SK-N-SH (cell line): ENCODE data around the gene DCAF8. TPM values are rescaled to one million over a fixed set of nuclear protein-coding genes. Genes with fewer than 3 reads are reported as not detected.

Source experiments
- CTCF ChIA-PET: fragments of 300-600, 350-600 bp; formaldehyde crosslinking; extraction: SDS; loops from one replicate; lab custom pipeline; 2021; lab: Yijun Ruan, JAX
- POLR2A ChIA-PET: fragments of 350-600 bp; sonication (Branson Sonifier 250); formaldehyde crosslinking; extraction: SDS; loops from one replicate; lab custom pipeline; 2020; ENCODE audit warnings: antibody characterized with exemption, inconsistent platforms; lab: Yijun Ruan, JAX
- DNase-seq: peaks from one replicate; pipeline ENCODE4 v3.0.0; 2012
- H2AFZ ChIP-seq: fragments of 200-600 bp; sonication (generic); 2 replicates; pipeline ENCODE4 v1.8.1; 2016; ENCODE audit warnings: antibody characterized with exemption, mild to moderate bottlenecking, low read depth
- H3F3A ChIP-seq: fragments of 200-600 bp; sonication (generic); replicated peaks from 2 replicates; pipeline ENCODE3; 2016; ENCODE audit warnings: antibody characterized with exemption, mild to moderate bottlenecking; ENCODE audit not compliant: insufficient read depth
- H3K27ac ChIP-seq, 2 experiments: fragments of 200-500 bp in 1 of 2; fragments of 200-600 bp in 1 of 2; sonication (Bioruptor generic) in 1 of 2; sonication (generic), shearing (Covaris generic) in 1 of 2; 2 replicates each; pipeline versions ENCODE4 v1.5.1 to v1.6.1; 2014 to 2016; ENCODE audit warnings: low read depth in 2 of 2, inconsistent platforms in 1 of 2, low read length in 1 of 2, mild to moderate bottlenecking in 1 of 2, mixed read lengths in 1 of 2
- H3K27me3 ChIP-seq: fragments of 200-600 bp; sonication (generic), shearing (Covaris generic); 2 replicates; pipeline ENCODE4 v1.6.1; 2016; ENCODE audit warnings: mixed run types; ENCODE audit not compliant: insufficient read depth
- H3K36me3 ChIP-seq, 2 experiments: fragments of 200-500 bp in 1 of 2; fragments of 200-600 bp in 1 of 2; sonication (Bioruptor generic) in 1 of 2; sonication (generic) in 1 of 2; replicated peaks in 1 of 2; 2 replicates each; pipeline versions ENCODE3 to v1.5.1; 2014 to 2016; ENCODE audit warnings: low read length in 1 of 2, mild to moderate bottlenecking in 1 of 2; ENCODE audit not compliant: insufficient read depth in 2 of 2, control insufficient read depth in 1 of 2
- H3K4me1 ChIP-seq, 2 experiments: fragments of 200-500 bp in 1 of 2; fragments of 200-600 bp in 1 of 2; sonication (Bioruptor generic) in 1 of 2; sonication (generic), shearing (Covaris generic) in 1 of 2; 2 replicates each; pipeline versions ENCODE4 v1.5.1 to v1.6.1; 2014 to 2016; ENCODE audit warnings: low read depth in 1 of 2, low read length in 1 of 2, mixed run types in 1 of 2; ENCODE audit not compliant: insufficient read depth in 2 of 2, control insufficient read depth in 1 of 2
- H3K4me2 ChIP-seq: fragments of 200-600 bp; sonication (generic), shearing (Covaris generic); 2 replicates; pipeline ENCODE4 v1.6.1; 2017; ENCODE audit warnings: mixed run types
- H3K4me3 ChIP-seq, 2 experiments: fragments of 200-500 bp in 1 of 2; fragments of 200-600 bp in 1 of 2; sonication (Bioruptor generic) in 1 of 2; sonication (generic), shearing (Covaris generic) in 1 of 2; 2 replicates each; pipeline versions ENCODE4 v1.5.1 to v1.8.1; 2014 to 2016; ENCODE audit warnings: low read depth in 2 of 2, inconsistent platforms in 1 of 2, low read length in 1 of 2, mild to moderate bottlenecking in 1 of 2, mixed read lengths in 1 of 2, moderate library complexity in 1 of 2
- H3K79me2 ChIP-seq: fragments of 200-600 bp; sonication (generic); 2 replicates; pipeline ENCODE4 v1.8.1; 2017; ENCODE audit warnings: mild to moderate bottlenecking; ENCODE audit not compliant: insufficient read depth
- H3K9ac ChIP-seq: fragments of 200-600 bp; sonication (generic); 2 replicates; pipeline ENCODE4 v1.6.1; 2017; ENCODE audit warnings: mixed run types
- H3K9me2 ChIP-seq: fragments of 200-600 bp; sonication (generic); 2 replicates; pipeline ENCODE4 v1.6.1; 2017; ENCODE audit warnings: mixed run types
- H3K9me3 ChIP-seq: fragments of 200-600 bp; sonication (generic); 2 replicates; pipeline ENCODE4 v1.6.1; 2017; ENCODE audit warnings: mixed run types, mild to moderate bottlenecking, moderate library complexity
- H4K20me1 ChIP-seq: fragments of 200-600 bp; sonication (generic); 2 replicates; pipeline ENCODE4 v1.6.1; 2017; ENCODE audit warnings: mild to moderate bottlenecking, mixed run types; ENCODE audit not compliant: insufficient read depth
- EZH2phosphoT487 ChIP-seq: fragments of 200-600 bp; sonication (generic); IDR thresholded peaks from 2 replicates; pipeline ENCODE4 v1.6.1; 2017; ENCODE audit warnings: low read depth, mixed run types, mild to moderate bottlenecking, antibody characterized with exemption, moderate library complexity, borderline replicate concordance
- MEF2A ChIP-seq: IDR thresholded peaks from 2 replicates; pipeline ENCODE4 v1.4.0; 2012; ENCODE audit warnings: low read depth, borderline replicate concordance
- NFIC ChIP-seq: IDR thresholded peaks from 2 replicates; pipeline ENCODE4 v1.4.0; 2012; ENCODE audit warnings: borderline replicate concordance
- POLR2AphosphoS5 ChIP-seq: IDR thresholded peaks from 2 replicates; pipeline ENCODE4 v1.6.1; 2012; ENCODE audit warnings: low read depth, low read length
- RAD21 ChIP-seq: IDR thresholded peaks from 2 replicates; pipeline ENCODE4 v1.6.1; 2012; ENCODE audit warnings: mild to moderate bottlenecking, low read length
- RCOR1 ChIP-seq: fragments of 150-350 bp; IDR thresholded peaks from 2 replicates; pipeline ENCODE4 v1.6.1; 2017; ENCODE audit warnings: antibody characterized with exemption, low read length
- REST ChIP-seq: IDR thresholded peaks from 2 replicates; pipeline ENCODE4 v1.6.1; 2012; ENCODE audit warnings: mild to moderate bottlenecking, low read depth, low read length, moderate library complexity
- RXRA ChIP-seq: IDR thresholded peaks from 2 replicates; pipeline ENCODE4 v1.4.0; 2012; ENCODE audit warnings: low read depth, mild to moderate bottlenecking, borderline replicate concordance
- SIN3A ChIP-seq: IDR thresholded peaks from 2 replicates; pipeline ENCODE4 v1.6.1; 2012; ENCODE audit warnings: low read depth, mild to moderate bottlenecking, low read length, moderate library complexity, borderline replicate concordance
- SMC3 ChIP-seq: IDR thresholded peaks from 2 replicates; pipeline ENCODE4 v1.6.1; 2012; ENCODE audit warnings: low read depth, low read length, improper control_type of control experiment
- TCF12 ChIP-seq: IDR thresholded peaks from 2 replicates; pipeline ENCODE4 v1.4.0; 2012
- TEAD4 ChIP-seq: IDR thresholded peaks from 2 replicates; pipeline ENCODE4 v1.4.0; 2012; ENCODE audit warnings: mild to moderate bottlenecking, borderline replicate concordance; ENCODE audit not compliant: insufficient read depth
- YY1 ChIP-seq: IDR thresholded peaks from 2 replicates; pipeline ENCODE4 v1.4.0; 2012; ENCODE audit warnings: low read depth, mild to moderate bottlenecking
- WGBS: methylation state at CpG from one replicate; pipeline ENCODE4 v1.1.6; 2017; ENCODE audit warnings: low lambda C conversion rate; 5-methylcytosine and 5-hydroxymethylcytosine counted together
- polyA plus RNA-seq, 3 experiments: library from polyadenylated mRNA; depleted of rRNA; stranded (reverse); fragments of >200 nt; gene quantifications; 2 replicates each; pipeline ENCODE4 v1.2.3, GENCODE V29; 2012
- TF ChIP-seq, protein P1 (sequence below): IDR thresholded peaks from 2 replicates; pipeline ENCODE4 v1.4.0; 2012; ENCODE audit warnings: low read depth
- TF ChIP-seq, protein P2 (sequence below): IDR thresholded peaks from 2 replicates; pipeline ENCODE4; 2012
- TF ChIP-seq, protein P3 (sequence below): IDR thresholded peaks from 2 replicates; pipeline ENCODE4 v1.4.0; 2012; ENCODE audit warnings: low read depth, borderline replicate concordance

The DCAF8 gene
- polyA plus RNA-seq, 1 of the 3 experiments (the other 2 are of a cell fraction), result 108 TPM

GRCh38 chr1:160227034-160227433 lies 35.3 kb downstream of the DCAF8 start (continued):
- TF ChIP-seq POLR2AphosphoS5 (no peak), SIN3A (no peak)
- TF ChIP-seq, protein P1, sequence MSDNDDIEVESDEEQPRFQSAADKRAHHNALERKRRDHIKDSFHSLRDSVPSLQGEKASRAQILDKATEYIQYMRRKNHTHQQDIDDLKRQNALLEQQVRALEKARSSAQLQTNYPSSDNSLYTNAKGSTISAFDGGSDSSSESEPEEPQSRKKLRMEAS, result no peak

DNA sequence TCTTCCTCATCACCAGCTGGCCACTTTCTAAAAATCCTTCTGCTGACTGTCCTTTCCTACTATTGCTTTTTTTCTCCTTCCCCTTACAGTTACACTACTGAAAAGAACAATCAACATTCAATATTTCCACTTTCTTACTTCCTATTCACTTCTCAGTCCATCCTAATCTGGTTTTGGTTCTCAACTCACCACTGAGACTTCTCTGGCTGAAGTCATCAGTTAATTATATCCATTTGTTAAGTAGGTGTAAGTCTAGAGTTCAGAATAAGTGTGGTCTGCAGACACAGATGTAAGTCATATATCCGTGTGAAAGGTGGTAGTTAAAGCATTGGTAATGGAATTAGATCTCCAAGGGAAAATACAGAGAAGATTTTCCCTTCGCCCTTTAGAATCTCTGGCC lies 35.7 kb downstream of the DCAF8 start:
- POLR2A ChIA-PET, result no interaction called here
- CTCF ChIA-PET, result interaction anchor here (0.8 to 4.8 kb wide), 4 partner anchors 16 to 62 kb away, joined by 3 to 29 read pairs (median 14); no protein-coding TSS in a partner anchor

More for the DNA sequence above, 35.7 kb downstream of the DCAF8 start:
- Histone ChIP-seq H3K27ac (no peak overlapping the region), H3K4me3 (no peak overlapping the region), H3F3A (peaks cover 3% of the 10 kb centered on the region), H3K36me3 (peaks cover 52 to 90% of the 10 kb centered on the region in 2 experiments), H3K27me3 (no peaks in the 10 kb centered on the region), H3K79me2 (no peaks in the 10 kb centered on the region), H3K9ac (no peak overlapping the region), H3K9me3 (no peaks in the 10 kb centered on the region), H3K9me2 (no peaks in the 10 kb centered on the region), H3K4me1 (no peaks in the 10 kb centered on the region), H4K20me1 (no peaks in the 10 kb centered on the region), H2AFZ (no peak overlapping the region), H3K4me2 (no peak overlapping the region)
- 92% methylated on average over 2 of the region's 2 CpGs for WGBS
- no peak for TF ChIP-seq YY1
- TF ChIP-seq SMC3, result no peak
- no peak for TF ChIP-seq NFIC
- no peak for TF ChIP-seq TCF12
- TF ChIP-seq, protein P2, sequence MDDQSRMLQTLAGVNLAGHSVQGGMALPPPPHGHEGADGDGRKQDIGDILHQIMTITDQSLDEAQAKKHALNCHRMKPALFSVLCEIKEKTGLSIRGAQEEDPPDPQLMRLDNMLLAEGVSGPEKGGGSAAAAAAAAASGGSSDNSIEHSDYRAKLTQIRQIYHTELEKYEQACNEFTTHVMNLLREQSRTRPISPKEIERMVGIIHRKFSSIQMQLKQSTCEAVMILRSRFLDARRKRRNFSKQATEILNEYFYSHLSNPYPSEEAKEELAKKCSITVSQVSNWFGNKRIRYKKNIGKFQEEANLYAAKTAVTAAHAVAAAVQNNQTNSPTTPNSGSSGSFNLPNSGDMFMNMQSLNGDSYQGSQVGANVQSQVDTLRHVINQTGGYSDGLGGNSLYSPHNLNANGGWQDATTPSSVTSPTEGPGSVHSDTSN, result no peak
- no peak for TF ChIP-seq RAD21
- TF ChIP-seq, protein P3, sequence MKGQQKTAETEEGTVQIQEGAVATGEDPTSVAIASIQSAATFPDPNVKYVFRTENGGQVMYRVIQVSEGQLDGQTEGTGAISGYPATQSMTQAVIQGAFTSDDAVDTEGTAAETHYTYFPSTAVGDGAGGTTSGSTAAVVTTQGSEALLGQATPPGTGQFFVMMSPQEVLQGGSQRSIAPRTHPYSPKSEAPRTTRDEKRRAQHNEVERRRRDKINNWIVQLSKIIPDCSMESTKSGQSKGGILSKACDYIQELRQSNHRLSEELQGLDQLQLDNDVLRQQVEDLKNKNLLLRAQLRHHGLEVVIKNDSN, result no peak
- no peak for TF ChIP-seq RCOR1
- no peak for TF ChIP-seq RXRA
- TF ChIP-seq MEF2A, result no peak
- TF ChIP-seq TEAD4, result no peak
- TF ChIP-seq EZH2phosphoT487, result no peak
- TF ChIP-seq REST, result no peak
- no peak for DNase-seq
